ENCODE results near the gene DBET.
"Not testable (repeated sequence)": the region's sequence is repeated elsewhere in the genome, so short reads cannot be mapped to it uniquely, and the experiment has no call there.

DNA sequence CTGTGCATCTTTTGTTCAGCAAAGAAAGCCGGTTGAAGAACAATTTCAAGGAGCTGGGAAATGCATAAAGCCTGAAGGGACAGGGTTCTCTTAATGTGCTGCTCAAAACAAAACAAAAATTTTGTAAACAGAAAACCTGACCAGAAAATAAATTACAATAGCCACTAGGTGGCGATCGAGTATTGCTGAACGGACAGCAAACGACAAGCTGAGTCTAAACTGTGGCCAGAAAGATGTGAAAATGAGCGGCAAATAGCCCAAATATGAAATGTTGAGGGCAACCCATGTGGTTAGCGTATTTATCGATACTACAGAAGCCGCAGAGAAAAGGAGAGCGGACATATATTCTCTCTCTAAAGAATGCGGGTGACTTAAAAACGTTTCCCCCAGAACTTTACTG is 16.7 kb upstream of the DBET start:
- TF ChIP-seq, protein P1, sequence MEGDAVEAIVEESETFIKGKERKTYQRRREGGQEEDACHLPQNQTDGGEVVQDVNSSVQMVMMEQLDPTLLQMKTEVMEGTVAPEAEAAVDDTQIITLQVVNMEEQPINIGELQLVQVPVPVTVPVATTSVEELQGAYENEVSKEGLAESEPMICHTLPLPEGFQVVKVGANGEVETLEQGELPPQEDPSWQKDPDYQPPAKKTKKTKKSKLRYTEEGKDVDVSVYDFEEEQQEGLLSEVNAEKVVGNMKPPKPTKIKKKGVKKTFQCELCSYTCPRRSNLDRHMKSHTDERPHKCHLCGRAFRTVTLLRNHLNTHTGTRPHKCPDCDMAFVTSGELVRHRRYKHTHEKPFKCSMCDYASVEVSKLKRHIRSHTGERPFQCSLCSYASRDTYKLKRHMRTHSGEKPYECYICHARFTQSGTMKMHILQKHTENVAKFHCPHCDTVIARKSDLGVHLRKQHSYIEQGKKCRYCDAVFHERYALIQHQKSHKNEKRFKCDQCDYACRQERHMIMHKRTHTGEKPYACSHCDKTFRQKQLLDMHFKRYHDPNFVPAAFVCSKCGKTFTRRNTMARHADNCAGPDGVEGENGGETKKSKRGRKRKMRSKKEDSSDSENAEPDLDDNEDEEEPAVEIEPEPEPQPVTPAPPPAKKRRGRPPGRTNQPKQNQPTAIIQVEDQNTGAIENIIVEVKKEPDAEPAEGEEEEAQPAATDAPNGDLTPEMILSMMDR (IDR thresholded peaks at IDR 0.05): not testable (repeated sequence)
- not testable (repeated sequence) for TF ChIP-seq POLR2AphosphoS5 (IDR thresholded peaks at IDR 0.05); POLR2A (IDR thresholded peaks at IDR 0.05); EP300 (IDR thresholded peaks at IDR 0.05; ENCODE audit: low read depth)

Data from transverse colon (tissue), 4 donors.